ENCODE data around the gene CLASRP.

GRCh38 chr19:45076851-45077730, 38.2 kb downstream of the CLASRP start:
- TF ChIP-seq CTCF (IDR thresholded peaks at IDR 0.05) (no peak), POLR2AphosphoS5 (IDR thresholded peaks at IDR 0.05) (no peak), POLR2A (IDR thresholded peaks at IDR 0.05) (no peak)

Measured in breast epithelium (tissue), 3 donors.